GM19452 (cell line): ENCODE measurements around the gene GOLGB1.
"Not testable (repeated sequence)": the region's sequence is repeated elsewhere in the genome, so short reads cannot be mapped to it uniquely, and the experiment has no call there.

ENCODE experiments used
- ATAC-seq: cut with Tn5 transposase; IDR thresholded peaks from one replicate; pipeline ENCODE4 v1.9.1; 2021; ENCODE audit not compliant: unreplicated experiment

GOLGB1 gene, protein sequence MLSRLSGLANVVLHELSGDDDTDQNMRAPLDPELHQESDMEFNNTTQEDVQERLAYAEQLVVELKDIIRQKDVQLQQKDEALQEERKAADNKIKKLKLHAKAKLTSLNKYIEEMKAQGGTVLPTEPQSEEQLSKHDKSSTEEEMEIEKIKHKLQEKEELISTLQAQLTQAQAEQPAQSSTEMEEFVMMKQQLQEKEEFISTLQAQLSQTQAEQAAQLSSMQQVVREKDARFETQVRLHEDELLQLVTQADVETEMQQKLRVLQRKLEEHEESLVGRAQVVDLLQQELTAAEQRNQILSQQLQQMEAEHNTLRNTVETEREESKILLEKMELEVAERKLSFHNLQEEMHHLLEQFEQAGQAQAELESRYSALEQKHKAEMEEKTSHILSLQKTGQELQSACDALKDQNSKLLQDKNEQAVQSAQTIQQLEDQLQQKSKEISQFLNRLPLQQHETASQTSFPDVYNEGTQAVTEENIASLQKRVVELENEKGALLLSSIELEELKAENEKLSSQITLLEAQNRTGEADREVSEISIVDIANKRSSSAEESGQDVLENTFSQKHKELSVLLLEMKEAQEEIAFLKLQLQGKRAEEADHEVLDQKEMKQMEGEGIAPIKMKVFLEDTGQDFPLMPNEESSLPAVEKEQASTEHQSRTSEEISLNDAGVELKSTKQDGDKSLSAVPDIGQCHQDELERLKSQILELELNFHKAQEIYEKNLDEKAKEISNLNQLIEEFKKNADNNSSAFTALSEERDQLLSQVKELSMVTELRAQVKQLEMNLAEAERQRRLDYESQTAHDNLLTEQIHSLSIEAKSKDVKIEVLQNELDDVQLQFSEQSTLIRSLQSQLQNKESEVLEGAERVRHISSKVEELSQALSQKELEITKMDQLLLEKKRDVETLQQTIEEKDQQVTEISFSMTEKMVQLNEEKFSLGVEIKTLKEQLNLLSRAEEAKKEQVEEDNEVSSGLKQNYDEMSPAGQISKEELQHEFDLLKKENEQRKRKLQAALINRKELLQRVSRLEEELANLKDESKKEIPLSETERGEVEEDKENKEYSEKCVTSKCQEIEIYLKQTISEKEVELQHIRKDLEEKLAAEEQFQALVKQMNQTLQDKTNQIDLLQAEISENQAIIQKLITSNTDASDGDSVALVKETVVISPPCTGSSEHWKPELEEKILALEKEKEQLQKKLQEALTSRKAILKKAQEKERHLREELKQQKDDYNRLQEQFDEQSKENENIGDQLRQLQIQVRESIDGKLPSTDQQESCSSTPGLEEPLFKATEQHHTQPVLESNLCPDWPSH (N-terminal part only)

DNA sequence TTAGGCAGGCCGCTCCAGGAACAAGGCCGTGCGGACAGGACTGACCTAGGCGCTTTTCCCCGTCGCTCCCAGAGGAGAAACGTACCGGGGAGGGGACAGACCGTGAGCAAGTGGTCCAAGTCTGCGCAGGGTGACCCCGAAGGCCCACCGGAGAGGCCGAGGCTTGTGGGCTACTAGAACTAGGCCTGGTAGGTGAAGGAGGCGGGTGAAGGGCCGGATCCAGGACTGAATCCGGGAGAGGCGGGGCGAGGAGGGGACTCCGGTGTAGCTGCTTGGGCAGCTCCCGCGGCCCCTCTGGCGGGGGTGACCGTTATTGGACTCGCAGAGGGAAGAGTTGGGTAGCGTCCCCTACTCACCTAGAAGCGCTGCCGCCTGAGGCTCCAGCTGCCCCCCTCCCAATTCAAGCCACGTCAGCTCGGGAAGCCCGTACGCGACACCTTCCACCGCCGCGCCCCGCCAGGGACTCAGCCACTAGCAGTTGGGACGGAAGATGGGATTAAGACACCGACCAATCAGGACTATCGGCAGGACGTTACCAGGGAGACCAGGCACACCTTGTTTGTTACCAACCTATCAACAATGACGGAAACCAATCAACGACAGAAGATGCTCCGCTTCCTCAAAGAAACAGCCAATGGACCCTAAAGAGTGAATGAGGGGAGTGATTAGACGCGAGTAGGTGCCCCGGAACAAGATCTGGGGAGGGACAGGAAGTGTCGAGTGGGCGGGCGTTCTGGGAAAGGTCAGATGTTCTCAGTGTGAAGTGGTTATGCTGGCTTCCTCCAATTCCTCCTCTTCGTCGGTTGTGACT, at the start of gene GOLGB1:
Gene GOLGB1 (minus strand): TSS at position 466 of the 811 bp plus-strand sequence. CDS start 18,770 bp downstream, outside the sequence.
- ATAC-seq, result peak; percentile 96

GRCh38 chr3:121796970-121797369, 47.4 kb upstream of the GOLGB1 start:
- no peak for ATAC-seq

- no peak for ATAC-seq
These were observed 44.9 kb upstream of the GOLGB1 start for GRCh38 chr3:121794264-121794983.

DNA sequence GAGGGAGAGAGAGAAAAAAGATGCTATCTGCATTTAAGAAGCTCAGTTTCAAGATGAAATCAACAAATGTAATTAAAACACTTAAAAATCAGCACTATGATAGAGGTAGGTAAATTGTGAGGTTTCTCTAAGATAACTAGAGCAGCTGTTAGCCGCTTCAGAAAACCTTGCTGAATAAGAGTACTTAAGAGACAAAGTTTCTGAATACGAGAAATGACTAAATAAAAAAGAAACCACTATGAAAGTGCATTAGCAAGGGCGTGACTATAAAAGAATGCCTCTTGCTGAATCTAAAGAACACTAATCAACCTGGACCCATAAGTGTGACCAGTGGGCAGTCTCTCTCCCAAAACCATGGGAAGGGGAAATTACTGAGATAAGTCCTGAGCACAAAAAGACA, 43.5 kb upstream of the GOLGB1 start:
- ATAC-seq, result no peak

- ATAC-seq, result no peak
These were observed 36.9 kb upstream of the GOLGB1 start for GRCh38 chr3:121786485-121786884.

DNA sequence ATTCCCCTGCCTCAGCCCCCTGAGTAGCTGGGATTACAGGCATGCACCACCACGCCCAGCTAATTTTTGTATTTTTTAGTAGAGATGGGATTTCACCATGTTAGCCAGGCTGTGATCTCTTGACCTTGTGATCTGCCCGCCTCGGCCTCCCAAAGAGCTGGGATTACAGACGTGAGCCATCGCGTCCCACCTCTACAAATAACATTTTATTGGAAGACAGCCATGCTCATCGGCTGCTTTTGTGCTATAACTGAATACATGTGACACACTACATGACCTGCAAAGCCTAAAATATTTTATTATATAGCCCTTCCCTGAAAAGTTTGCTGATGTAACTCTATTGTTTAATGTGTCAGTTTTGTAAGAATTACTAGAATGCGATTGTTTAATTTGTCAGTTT, 33.2 kb upstream of the GOLGB1 start:
- not testable (repeated sequence) for ATAC-seq

- no peak for ATAC-seq
These were observed 32.1 kb upstream of the GOLGB1 start for GRCh38 chr3:121781611-121782010.

GRCh38 chr3:121775095-121775494, 25.6 kb upstream of the GOLGB1 start:
- ATAC-seq, result not testable (repeated sequence)

DNA sequence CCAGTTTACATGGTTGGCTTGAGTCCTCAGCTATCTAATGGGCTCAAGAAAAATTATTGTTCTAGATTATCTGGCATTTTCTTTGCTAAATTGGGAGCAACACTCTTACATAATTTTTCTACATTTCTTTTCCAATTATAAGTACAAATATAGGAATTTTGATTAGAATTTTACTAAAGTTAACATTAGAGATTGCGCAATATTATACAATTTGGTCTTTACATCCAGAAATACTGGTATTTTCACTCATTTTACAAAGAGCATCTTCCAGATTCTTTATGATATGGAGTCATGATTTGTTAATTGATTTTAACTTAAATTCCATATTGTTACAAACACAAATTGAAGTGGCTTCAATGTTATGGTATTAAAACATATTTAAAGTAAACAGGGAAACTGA, 19.7 kb upstream of the GOLGB1 start:
- ATAC-seq, result no peak

DNA sequence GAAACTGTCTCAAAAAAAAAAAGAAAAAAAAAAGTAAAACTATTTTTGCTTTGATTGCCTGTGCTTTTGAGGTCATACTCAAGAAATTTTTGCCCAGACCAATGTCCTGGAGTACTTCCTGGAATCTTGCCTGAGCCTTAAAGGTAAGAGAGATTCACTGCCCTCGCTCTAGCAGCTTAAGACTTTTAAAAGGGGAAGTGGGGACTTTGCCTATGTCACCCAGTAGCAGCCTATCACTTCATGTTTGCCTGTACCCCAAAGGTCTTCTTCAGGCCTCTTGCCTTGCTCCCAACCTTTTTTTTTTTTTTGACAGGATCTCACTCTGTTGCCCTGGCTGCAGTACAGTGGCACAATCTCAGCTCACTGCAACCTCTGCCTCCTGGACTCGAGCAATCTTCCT, 18.9 kb upstream of the GOLGB1 start:
- no peak for ATAC-seq

DNA sequence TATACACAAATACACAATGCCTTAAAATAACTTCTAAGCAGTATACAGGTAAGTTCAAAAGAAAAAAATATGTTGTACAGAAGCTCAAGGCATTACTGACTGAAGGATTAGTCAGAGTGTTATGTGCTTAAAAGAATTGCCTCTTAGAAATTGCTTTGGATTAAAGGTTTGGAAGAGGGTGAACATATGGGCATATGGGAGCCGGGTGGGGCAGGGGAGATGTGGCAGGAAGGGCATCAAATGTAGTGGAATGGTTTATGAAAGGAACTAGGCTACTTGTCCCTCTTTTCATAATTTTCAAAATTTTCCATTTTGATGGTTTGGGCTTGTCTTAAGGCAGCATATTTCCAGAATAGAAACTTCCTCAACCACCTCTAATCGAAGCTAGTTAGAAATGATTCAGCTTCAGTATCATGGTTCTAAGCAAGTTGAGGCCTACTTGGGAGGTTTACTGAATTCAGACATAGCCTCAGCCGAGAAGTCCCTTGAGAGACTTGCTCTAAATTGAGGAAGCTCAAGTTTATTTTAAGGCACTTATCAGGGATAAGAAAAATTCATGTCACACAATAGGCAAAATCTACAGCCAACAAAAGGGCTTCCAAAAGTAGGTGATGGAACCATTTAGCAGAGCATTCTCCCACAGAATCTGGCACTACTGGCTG, 10.1 kb upstream of the GOLGB1 start:
- ATAC-seq, result no peak

DNA sequence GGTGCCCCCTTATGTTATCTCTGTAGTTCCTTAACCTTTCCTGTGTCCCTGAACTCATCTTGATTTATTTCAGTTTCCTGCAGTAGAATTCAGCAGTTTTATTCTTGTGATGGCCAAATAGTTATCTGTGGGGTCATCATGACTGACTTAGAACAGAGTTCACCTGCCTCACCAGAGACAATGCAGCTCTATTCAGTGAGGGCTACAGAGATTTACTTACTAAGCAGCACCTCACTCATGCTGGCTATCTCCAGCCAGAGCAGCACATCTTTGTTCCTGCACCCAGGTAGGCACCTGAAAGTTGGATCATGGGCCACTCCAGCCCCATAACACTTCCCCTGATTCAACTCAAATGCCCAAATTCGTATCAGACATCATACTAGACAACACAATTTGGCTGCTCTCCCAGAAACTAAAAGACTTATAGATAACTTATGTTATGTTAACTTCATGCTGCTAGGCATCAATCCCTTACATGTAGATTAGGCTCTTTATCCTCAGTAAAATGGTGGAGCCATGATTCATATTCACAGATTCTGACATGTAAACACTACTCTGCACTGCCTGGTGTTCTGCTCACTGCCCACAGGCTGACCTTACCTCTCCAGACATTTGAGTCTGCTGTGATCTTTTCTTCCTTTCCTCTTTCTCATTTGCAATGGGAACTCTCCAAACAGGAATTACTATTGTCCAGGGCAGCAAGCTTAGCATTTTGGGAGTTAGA, 9.3 kb upstream of the GOLGB1 start:
- ATAC-seq, result no peak

DNA sequence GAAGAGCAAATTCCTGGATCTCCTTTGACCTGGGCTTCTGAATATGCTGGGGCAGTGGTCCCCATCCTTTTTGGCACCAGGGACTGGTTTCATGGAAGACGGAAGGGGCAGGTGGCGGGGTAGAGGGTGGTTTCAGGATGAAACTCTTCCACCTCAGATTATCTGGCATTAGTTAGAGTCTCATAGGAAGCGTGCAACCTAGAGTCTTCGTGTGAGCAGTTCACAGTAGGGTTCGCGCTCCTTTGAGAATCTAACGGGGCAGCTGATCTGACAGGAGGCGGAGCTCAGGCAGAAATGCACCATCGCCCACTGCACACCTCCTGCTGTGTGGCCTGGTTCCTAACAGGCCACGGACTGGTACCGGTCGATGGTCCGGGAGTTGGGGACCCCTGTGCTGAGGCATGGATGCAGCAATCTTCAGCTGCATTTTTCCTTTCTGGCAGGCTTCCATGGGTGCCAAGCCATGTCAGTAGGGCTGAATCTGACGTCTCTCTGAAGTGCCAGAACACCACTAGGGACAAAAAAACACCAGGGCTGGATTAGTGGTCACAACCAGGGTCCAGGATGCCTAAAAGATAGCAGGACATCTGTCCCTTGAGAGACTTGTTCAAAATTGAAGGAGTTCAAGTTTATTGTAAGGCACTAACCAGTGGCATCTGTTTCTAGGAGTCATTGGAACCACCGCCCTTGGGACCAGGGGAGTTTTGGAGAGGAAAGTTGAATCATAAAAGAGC, 8.4 kb upstream of the GOLGB1 start:
- ATAC-seq, result no peak

DNA sequence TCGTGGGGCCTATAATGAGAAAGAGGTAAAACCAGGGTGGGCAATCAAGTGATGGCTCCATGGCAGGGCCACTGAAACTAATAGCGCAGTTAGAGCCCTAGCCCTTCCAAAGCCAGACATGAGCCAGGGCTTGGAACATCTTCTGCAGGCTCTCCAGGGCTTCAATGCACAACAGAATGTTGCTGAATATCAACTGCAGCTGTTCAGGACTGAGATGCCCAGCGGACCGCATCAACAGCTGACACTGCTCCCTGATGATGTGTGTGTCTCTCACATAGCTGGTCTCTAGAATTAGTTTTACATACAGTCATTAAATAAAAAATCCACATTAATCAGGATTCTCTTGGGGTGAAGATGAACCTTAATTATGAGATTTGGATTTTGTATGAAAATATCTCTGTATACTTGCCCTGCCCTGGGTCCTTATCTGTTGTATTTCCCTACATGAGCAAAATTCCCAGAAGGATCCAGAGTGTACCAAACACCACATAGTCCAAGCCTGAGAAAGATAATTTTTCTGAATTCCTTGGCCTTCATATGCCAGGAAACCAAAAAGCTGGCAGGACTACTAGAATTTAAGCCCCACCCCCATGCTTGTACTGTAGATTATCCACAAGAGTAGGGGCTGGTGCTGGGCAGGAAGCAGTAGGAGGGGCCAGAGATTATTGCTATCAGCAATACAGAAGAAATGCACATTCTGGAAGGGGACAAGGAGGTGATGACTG, 7.7 kb upstream of the GOLGB1 start:
- ATAC-seq, result no peak

GRCh38 chr3:121752772-121753171, 3.2 kb upstream of the GOLGB1 start:
- ATAC-seq, result no peak

- no peak for ATAC-seq
These were observed 2.7 kb upstream of the GOLGB1 start for GRCh38 chr3:121752261-121752660.

DNA sequence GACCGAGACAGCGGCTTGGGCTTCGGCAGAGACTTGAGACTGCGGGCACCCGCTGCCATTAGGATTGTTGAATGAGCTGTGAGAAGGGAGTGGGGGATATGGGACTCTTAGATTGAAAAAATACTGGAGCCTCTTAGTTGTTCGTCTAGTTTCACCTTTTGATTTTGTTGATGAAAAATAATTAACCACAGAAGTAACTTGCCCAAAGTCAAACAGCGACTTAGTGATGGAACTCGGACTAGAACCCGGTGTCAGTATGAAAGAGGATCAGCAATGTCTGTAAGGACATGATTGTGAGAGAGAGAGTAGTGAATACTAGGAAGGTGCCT, 510 bp upstream of the GOLGB1 start:
- no peak for ATAC-seq
